Upper lobe of left lung (tissue), 4 donors: ENCODE measurements around the gene RNF150.

Source experiments
- EP300 ChIP-seq, 4 donors: sonication (generic); formaldehyde crosslinking; IDR thresholded peaks; one replicate each; pipeline ENCODE4 v1.5.1; 2017; ENCODE audit warnings: antibody characterized with exemption in 4 of 4, control low read depth in 2 of 4
- POLR2A ChIP-seq, 4 donors: fragments of 450-650 bp; IDR thresholded peaks; one replicate each; pipeline ENCODE4 v1.5.1; 2016 to 2017; ENCODE audit warnings: antibody characterized with exemption in 4 of 4, mild to moderate bottlenecking in 2 of 4
- POLR2AphosphoS5 ChIP-seq, 2 donors: sonication (generic); formaldehyde crosslinking; IDR thresholded peaks; one replicate each; pipeline ENCODE4 v1.5.1; 2017; ENCODE audit warnings: antibody characterized with exemption in 2 of 2
- TF ChIP-seq, protein P1 (sequence below), 6 experiments: fragments of 450-650 bp in 4 of 6; fragments of 200-600 bp in 2 of 6; sonication (generic) in 2 of 6; IDR thresholded peaks; one replicate each; pipeline ENCODE4 v1.5.1; 2016 to 2019; ENCODE audit warnings: antibody characterized with exemption in 6 of 6

DNA sequence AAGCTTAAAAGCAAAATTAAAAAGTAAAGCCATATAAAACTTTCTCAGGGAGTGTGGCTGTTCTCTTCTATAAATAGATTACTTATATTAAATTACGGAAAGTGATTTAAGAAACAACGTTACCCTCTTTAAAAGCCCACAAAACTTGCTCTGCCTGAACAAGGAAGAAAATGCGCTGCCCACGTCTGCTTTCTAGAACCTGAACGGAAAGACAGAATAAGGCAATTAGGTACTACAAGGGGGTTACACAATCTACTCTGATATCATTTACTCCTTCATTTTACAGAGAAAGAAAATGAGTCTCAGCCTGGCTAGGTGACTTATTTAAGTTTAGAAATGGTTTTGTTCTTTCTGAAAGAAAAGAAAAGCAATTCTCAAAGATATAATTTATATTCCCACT lies 147.2 kb downstream of the RNF150 start:
- TF ChIP-seq EP300 (IDR thresholded peaks at IDR 0.05) = no peak
- TF ChIP-seq, protein P1, sequence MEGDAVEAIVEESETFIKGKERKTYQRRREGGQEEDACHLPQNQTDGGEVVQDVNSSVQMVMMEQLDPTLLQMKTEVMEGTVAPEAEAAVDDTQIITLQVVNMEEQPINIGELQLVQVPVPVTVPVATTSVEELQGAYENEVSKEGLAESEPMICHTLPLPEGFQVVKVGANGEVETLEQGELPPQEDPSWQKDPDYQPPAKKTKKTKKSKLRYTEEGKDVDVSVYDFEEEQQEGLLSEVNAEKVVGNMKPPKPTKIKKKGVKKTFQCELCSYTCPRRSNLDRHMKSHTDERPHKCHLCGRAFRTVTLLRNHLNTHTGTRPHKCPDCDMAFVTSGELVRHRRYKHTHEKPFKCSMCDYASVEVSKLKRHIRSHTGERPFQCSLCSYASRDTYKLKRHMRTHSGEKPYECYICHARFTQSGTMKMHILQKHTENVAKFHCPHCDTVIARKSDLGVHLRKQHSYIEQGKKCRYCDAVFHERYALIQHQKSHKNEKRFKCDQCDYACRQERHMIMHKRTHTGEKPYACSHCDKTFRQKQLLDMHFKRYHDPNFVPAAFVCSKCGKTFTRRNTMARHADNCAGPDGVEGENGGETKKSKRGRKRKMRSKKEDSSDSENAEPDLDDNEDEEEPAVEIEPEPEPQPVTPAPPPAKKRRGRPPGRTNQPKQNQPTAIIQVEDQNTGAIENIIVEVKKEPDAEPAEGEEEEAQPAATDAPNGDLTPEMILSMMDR (IDR thresholded peaks at IDR 0.05) = no peak
- no peak for TF ChIP-seq POLR2A (IDR thresholded peaks at IDR 0.05)
- no peak for TF ChIP-seq POLR2AphosphoS5 (IDR thresholded peaks at IDR 0.05)
